HFF-Myc (cell line): ENCODE measurements around the gene SCYL2.
A peak's percentile ranks its signal among the peaks of the same experiment; 100 is the strongest.
"Not testable (repeated sequence)": the region's sequence is repeated elsewhere in the genome, so short reads cannot be mapped to it uniquely, and the experiment has no call there.

ENCODE experiments used
- DNase-seq: peaks from one replicate; pipeline ENCODE4 v3.0.0-alpha.2; 2011; ENCODE audit warnings: low read depth; ENCODE audit errors: extremely low read depth
- H3K4me3 ChIP-seq: replicated peaks from 2 replicates; pipeline ENCODE4 v1.5.1; 2011; ENCODE audit warnings: low read depth, mild to moderate bottlenecking, control low read depth, low read length
- TF ChIP-seq, protein P1 (sequence below): IDR thresholded peaks from 2 replicates; pipeline ENCODE4 v1.5.1; 2012; ENCODE audit warnings: mild to moderate bottlenecking, low read depth, low read length, control low read depth; ENCODE audit errors: missing control alignments

SCYL2 gene

DNA sequence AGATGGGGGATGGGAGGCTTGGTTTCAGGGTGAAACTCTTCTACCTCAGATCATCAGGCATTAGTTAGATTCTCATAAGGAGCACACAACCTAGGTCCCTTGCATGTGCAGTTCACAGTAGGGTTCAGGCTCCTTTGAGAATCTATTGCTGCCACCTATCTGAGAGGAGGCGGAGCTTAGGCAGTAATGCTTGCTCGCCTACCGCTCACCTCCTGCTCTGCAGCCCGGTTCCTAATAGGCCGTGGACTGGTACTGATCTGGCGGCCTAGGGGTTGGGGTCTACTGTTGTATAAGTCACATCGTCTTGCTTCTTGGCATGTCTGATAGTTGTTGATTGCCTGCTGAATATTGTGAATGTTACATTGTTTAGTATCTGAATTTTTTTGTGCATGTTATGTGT lies 12.2 kb downstream of the SCYL2 start:
- TF ChIP-seq, protein P1, sequence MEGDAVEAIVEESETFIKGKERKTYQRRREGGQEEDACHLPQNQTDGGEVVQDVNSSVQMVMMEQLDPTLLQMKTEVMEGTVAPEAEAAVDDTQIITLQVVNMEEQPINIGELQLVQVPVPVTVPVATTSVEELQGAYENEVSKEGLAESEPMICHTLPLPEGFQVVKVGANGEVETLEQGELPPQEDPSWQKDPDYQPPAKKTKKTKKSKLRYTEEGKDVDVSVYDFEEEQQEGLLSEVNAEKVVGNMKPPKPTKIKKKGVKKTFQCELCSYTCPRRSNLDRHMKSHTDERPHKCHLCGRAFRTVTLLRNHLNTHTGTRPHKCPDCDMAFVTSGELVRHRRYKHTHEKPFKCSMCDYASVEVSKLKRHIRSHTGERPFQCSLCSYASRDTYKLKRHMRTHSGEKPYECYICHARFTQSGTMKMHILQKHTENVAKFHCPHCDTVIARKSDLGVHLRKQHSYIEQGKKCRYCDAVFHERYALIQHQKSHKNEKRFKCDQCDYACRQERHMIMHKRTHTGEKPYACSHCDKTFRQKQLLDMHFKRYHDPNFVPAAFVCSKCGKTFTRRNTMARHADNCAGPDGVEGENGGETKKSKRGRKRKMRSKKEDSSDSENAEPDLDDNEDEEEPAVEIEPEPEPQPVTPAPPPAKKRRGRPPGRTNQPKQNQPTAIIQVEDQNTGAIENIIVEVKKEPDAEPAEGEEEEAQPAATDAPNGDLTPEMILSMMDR, result no peak
- H3K4me3 ChIP-seq, result no peak overlapping the region
- no peak for DNase-seq

DNA sequence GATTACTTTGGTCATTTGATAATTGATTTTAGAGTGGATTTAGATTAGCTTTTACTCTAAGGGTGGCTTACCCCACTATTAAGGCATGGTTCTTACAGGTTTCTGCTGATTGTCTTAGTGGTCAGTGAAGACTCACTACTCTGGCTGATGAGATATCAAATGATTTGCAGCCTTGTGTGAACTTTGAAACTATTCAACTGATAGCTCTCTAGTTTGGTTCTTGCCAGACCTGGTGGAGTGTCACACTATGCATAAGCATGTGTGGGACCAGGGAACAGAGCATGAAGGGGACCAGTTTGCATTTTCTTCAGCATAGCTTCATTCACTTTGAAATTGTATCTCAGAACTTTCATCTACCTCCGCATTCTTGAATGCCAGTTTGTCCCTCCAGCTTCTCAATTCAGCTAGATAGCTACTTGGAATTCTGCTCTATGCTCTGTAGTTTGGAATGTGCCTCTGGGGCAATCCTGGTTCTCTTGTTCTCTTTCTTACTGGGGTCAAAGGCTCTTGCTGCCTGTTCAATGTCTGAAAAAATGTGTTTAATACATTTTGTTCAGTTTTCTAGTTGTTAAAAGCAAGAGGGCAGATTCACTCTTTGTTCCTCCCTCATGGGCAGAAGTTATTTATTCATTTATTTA lies 12.7 kb downstream of the SCYL2 start:
- no peak for DNase-seq
- H3K4me3 ChIP-seq, result no peak overlapping the region
- TF ChIP-seq, protein P1, result no peak

DNA sequence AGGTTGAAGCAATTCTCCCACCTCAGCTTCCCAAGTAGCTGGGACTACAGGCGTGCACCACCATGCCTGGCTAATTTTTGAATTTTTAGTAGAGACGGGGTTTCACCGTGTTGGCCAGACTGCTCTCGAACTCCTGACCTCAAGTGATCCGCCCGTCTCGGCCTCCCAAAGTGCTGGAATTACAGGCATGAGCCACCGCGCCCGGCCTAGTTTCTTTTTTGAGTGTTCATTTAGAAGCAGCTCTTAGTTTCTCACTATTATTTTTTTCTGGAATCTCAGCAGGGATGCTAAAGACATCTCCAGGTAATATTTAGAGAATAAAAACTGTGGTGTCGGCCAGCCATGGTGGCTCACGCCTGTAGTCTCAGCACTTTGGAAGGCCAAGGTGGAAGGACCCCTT lies 17.6 kb downstream of the SCYL2 start:
- H3K4me3 ChIP-seq, DNase-seq: not testable (repeated sequence)

DNA sequence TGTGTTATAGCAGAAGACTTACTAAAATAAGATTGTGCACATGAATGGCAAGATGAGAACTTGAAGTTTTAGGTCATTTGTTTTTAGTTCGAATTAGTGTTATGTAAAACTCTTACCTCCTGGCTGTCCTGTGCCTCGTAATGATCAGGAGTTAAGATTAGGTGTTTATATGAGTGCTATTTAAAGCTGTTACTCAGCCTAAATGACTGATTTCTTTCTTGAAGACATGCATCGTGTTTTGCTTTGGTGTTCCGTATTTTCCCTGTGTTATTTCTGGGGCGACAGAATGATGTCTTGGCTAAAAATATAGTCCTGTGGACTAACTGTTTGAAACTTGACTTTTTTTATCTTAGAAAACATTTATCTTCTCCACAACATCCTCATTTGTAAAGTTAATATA lies 22.1 kb downstream of the SCYL2 start:
- TF ChIP-seq, protein P1, result no peak
- no peak for DNase-seq
- H3K4me3 ChIP-seq, result no peak overlapping the region

DNA sequence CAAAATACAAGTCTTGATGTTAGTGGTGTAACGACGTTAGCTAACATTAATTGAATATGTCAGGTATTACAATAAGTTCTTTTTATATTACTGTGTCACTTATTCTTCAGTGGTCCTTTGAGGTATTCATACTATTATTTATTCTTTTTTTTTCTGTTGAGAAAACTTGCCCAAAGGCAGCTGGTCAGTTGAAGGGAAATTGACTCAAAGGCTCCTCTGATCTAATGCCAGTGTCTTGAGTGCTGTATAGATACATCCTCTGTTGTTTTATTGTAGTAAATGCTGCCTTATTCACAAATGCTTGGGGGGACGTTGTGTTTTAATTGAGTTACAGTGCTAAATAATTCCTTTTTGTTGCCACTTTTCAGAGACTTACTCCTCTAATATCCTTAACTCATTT lies 23.0 kb downstream of the SCYL2 start:
- TF ChIP-seq, protein P1, result no peak
- no peak overlapping the region for H3K4me3 ChIP-seq
- DNase-seq, result no peak

DNA sequence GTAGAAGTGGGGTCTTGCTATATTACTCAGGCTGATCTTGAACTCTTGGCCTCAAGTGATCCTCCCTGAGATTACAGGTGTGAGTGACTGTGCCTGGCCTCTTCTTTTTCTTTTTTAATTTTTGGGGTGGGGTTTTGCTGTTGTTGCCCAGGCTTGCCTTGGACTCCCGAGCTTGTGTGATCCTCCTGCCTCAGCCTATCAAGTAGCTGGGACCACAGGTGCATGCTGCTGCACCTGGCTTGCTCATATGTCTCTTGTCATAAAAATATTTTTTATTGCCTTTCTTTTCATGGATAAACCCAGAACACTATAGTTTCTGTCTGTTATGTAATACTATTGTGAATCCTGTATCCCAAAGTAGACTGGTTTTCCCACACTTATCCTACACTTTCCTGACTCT lies 26.0 kb downstream of the SCYL2 start:
- no peak overlapping the region for H3K4me3 ChIP-seq
- TF ChIP-seq, protein P1, result no peak
- no peak for DNase-seq

DNA sequence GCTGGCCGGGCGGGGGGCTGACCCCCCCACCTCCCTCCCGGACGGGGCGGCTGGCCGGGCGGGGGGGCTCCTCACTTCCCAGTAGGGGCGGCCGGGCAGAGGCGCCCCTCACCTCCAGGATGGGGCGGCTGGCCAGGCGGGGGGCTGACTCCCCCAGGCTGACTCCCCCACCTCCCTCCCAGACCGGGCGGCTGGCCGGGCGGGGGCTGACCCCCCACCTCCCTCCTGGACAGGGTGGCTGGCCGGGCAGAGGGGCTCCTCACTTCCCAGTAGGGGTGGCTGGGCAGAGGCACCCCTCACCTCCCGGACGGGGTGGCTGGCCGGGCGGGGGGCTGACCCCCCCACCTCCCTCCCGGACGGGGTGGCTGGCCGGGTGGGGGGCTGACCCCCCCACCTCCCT lies 27.4 kb downstream of the SCYL2 start:
- not testable (repeated sequence) for DNase-seq, H3K4me3 ChIP-seq

DNA sequence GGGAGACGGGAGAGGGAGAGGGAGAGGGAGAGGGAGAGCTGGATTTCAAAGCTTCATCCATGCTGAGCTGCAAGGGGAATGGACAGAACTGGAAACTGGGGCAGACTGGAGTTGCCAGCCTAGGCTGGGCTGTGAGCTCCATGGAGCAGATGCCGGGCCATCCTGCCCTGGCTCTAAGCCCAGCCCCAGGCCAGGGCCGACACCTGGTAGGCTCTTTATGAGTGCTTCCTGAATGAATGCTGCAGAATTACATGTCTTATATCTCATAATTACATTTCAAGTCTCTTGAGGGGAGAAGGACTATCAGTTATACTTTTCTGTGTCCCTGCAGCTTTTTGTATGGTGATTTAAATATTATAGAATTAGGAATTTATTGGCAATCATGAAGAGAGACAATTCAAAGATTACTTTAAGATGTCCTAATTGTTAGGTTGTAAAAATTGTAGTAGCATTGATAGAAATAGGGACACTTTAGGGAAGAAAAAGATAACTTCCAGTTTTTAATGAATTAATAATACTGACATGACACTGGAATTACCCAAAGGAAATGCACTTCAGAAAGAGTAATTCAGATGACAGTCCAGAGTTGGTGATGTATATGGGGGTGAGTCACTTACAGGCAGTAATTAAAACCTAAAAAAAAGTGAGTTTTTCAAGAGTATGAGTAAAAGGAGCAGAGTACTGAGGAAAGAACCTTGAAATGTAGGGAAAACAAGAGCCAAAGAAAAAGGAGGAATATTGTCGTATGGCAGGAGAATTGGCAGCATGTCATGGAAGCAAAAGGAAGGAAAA lies 29.0 kb downstream of the SCYL2 start:
- H3K4me3 ChIP-seq, result no peak overlapping the region
- TF ChIP-seq, protein P1, result no peak
- DNase-seq, result peak; percentile 1
